HepG2 (cell line): ENCODE results near the gene HNRNPM. TPM values are rescaled to one million over a fixed set of nuclear protein-coding genes. Genes with fewer than 3 reads are reported as not detected.

Experiments
- ATAC-seq: fragments of 200-7000 bp; cut with Tn5 transposase; 3 replicates; pipeline ENCODE4 v1.9.1; 2020; ENCODE audit warnings: mild to moderate bottlenecking, moderate library complexity
- BruUV-seq: library from RNA; stranded (reverse); fragments of 400-500 nt; replicated peaks from 2 replicates; lab custom pipeline; 2021; lab: Mats Ljungman, UMichigan
- CTCF ChIA-PET: fragments of 300-600 bp; formaldehyde crosslinking; extraction: SDS; loops from one replicate; lab custom pipeline; 2021; ENCODE audit warnings: low total read pairs, inconsistent platforms, low intra/inter-chr PET ratio; lab: Yijun Ruan, JAX
- POLR2A ChIA-PET: fragments of 350-600 bp; sonication (Branson Sonifier 250); formaldehyde crosslinking; loops from one replicate; lab custom pipeline; 2020; ENCODE audit warnings: antibody characterized with exemption, inconsistent platforms; lab: Yijun Ruan, JAX
- DNase-seq: peaks from one replicate; pipeline ENCODE4 v3.0.0-alpha.2; 2015; ENCODE audit warnings: low spot score
- FAIRE-seq: peaks from 3 replicates; lab custom pipeline; 2011; peaks lifted over from hg19 to GRCh38; lab: Jason Lieb, UNC
- H2AFZ ChIP-seq: one replicate; pipeline ENCODE4 v1.6.1; 2011; ENCODE audit warnings: low read length, inconsistent platforms
- H3K27ac ChIP-seq: fragments of 300-600 bp; 3 replicates; pipeline ENCODE4 v1.8.0; 2011; ENCODE audit warnings: mixed run types, mild to moderate bottlenecking, mixed read lengths, low read length, inconsistent platforms; ENCODE audit not compliant: insufficient read depth; ENCODE audit errors: extremely low read length
- H3K27me3 ChIP-seq, 2 experiments: fragments of 200-600 bp in 1 of 2; 2 replicates in 1 of 2; 3 replicates in 1 of 2; pipeline versions ENCODE4 v1.6.0 to v1.8.0; 2011; ENCODE audit warnings: low read length in 2 of 2, mild to moderate bottlenecking in 2 of 2, moderate library complexity in 2 of 2, inconsistent platforms in 1 of 2; ENCODE audit not compliant: insufficient read depth in 2 of 2, control insufficient read depth in 1 of 2
- H3K36me3 ChIP-seq, 2 experiments: fragments of 200-600 bp in 1 of 2; replicated peaks in 1 of 2; 2 replicates in 1 of 2; 3 replicates in 1 of 2; pipeline versions ENCODE4 v1.5.1 to v1.8.0; 2011; ENCODE audit warnings: low read length in 2 of 2, inconsistent platforms in 1 of 2; ENCODE audit not compliant: insufficient read depth in 2 of 2, control insufficient read depth in 1 of 2
- H3K4me1 ChIP-seq: 2 replicates; pipeline ENCODE4 v1.5.1; 2012; ENCODE audit warnings: low read length, inconsistent platforms; ENCODE audit not compliant: insufficient read depth
- H3K4me2 ChIP-seq: 2 replicates; pipeline ENCODE4 v1.6.0; 2011; ENCODE audit warnings: low read depth, low read length, inconsistent platforms
- H3K4me3 ChIP-seq, 3 experiments: fragments of 200-600 bp in 1 of 3; sonication (generic), shearing (Covaris generic) in 1 of 3; replicated peaks in 1 of 3; 2 replicates each; pipeline ENCODE4 v1.5.1; 2011 to 2016; ENCODE audit warnings: low read length in 3 of 3, inconsistent platforms in 2 of 3, low read depth in 2 of 3, mild to moderate bottlenecking in 2 of 3, control low read depth in 1 of 3, mixed read lengths in 1 of 3; ENCODE audit not compliant: insufficient read depth in 1 of 3
- H3K79me2 ChIP-seq: one replicate; pipeline ENCODE4 v1.6.1; 2011; ENCODE audit warnings: low read length, inconsistent platforms; ENCODE audit not compliant: insufficient read depth
- H3K9ac ChIP-seq: 2 replicates; pipeline ENCODE4 v1.6.0; 2011; ENCODE audit warnings: mild to moderate bottlenecking, low read depth, low read length, inconsistent platforms; ENCODE audit not compliant: insufficient read depth
- H3K9me3 ChIP-seq: 2 replicates; pipeline ENCODE4 v1.5.1; 2012; ENCODE audit warnings: mild to moderate bottlenecking, low read length
- H4K20me1 ChIP-seq: 2 replicates; pipeline ENCODE4 v1.6.0; 2011; ENCODE audit warnings: inconsistent platforms, mild to moderate bottlenecking, low read length, moderate library complexity; ENCODE audit not compliant: insufficient read depth
- CREB3 ChIP-seq: sonication (generic); formaldehyde crosslinking; IDR thresholded peaks from 2 replicates; pipeline ENCODE4 v1.5.0; 2020; ENCODE audit warnings: missing genetic modification reagents
- EHMT2 ChIP-seq: fragments of 200-600 bp; sonication (generic); IDR thresholded peaks from 2 replicates; pipeline ENCODE4 v1.7.0; 2017; ENCODE audit warnings: antibody characterized with exemption, low read depth, low read length, borderline replicate concordance
- HNF4G ChIP-seq, 2 experiments: sonication (generic) in 1 of 2; formaldehyde crosslinking in 1 of 2; IDR thresholded peaks; 2 replicates each; pipeline versions ENCODE4 v1.4.0 to v1.6.1; 2011 to 2020; ENCODE audit warnings: borderline replicate concordance in 2 of 2, low read depth in 2 of 2, mild to moderate bottlenecking in 2 of 2, low read length in 1 of 2, missing genetic modification reagents in 1 of 2, moderate library complexity in 1 of 2
- KLF9 ChIP-seq: IDR thresholded peaks from 2 replicates; pipeline ENCODE4 v1.6.1; 2016; ENCODE audit warnings: low read depth
- PRMT3 ChIP-seq: sonication (generic); formaldehyde crosslinking; IDR thresholded peaks from 2 replicates; pipeline ENCODE4 v1.8.1; 2022; ENCODE audit warnings: low read depth, mild to moderate bottlenecking, moderate library complexity, missing genetic modification reagents, borderline replicate concordance
- RFX5 ChIP-seq: IDR thresholded peaks from 2 replicates; pipeline ENCODE4 v1.6.1; 2011; ENCODE audit warnings: low read depth, low read length, improper control_type of control experiment
- ZNF326 ChIP-seq: sonication (generic); formaldehyde crosslinking; IDR thresholded peaks from 2 replicates; pipeline ENCODE4 v1.4.0; 2020; ENCODE audit warnings: missing genetic modification reagents, borderline replicate concordance
- ZNF737 ChIP-seq: sonication (generic); formaldehyde crosslinking; IDR thresholded peaks from 2 replicates; pipeline ENCODE4 v1.5.0; 2020; ENCODE audit warnings: missing genetic modification reagents, mild to moderate bottlenecking, borderline replicate concordance
- ZSCAN29 ChIP-seq: sonication (generic); formaldehyde crosslinking; conservative IDR thresholded peaks from 2 replicates; pipeline ENCODE4 v1.4.0; 2020; ENCODE audit warnings: mild to moderate bottlenecking, missing genetic modification reagents
- WGBS: methylation state at CpG from one replicate; pipeline ENCODE4 v1.1.6; 2017; ENCODE audit warnings: low lambda C conversion rate; 5-methylcytosine and 5-hydroxymethylcytosine counted together
- in situ Hi-C: cut with HindIII; loops from 2 replicates; pipeline ENCODE4 v1.10.0; 2017; ENCODE audit warnings: low pct_unique_long_range_greater_than_20kb; ENCODE audit not compliant: extremely low pct_ligation_motif_present
- intact Hi-C: fragments of 100-400 bp; cut with micrococcal nuclease; formaldehyde crosslinking; loops from one replicate; pipeline ENCODE4 v1.10.0; 2022; ENCODE audit not compliant: unreplicated experiment
- polyA plus RNA-seq, 8 experiments: library from polyadenylated mRNA; depleted of rRNA in 3 of 8; stranded (reverse) in 7 of 8; unstranded in 1 of 8; fragments of >200 nt; fragmentation: Illumina TruSeq in 4 of 8; extraction: Trizol in 4 of 8; gene quantifications; 2 replicates each; pipeline versions ENCODE4 v1.2.1 to v1.2.3, GENCODE V29; 2011 to 2016; ENCODE audit warnings: low read depth in 4 of 8, missing spikeins in 1 of 8, mixed read lengths in 1 of 8; ENCODE audit not compliant: insufficient read depth in 1 of 8
- total RNA-seq, 5 experiments: library from RNA; depleted of rRNA; stranded (reverse); fragments of >200 nt; fragmentation: Illumina TruSeq; extraction: Trizol; gene quantifications; 2 replicates each; pipeline ENCODE4 v1.2.3, GENCODE V29; 2016; ENCODE audit warnings: low read depth in 1 of 5
- TF ChIP-seq, protein P1 (sequence below): sonication (generic); formaldehyde crosslinking; IDR thresholded peaks from 2 replicates; pipeline ENCODE4 v1.9.0; 2021; ENCODE audit warnings: missing genetic modification reagents, mild to moderate bottlenecking, borderline replicate concordance
- TF ChIP-seq, protein P2 (sequence below): sonication (generic); formaldehyde crosslinking; IDR thresholded peaks from 2 replicates; pipeline ENCODE4 v1.5.1; 2020; ENCODE audit warnings: mild to moderate bottlenecking, missing genetic modification reagents

The HNRNPM gene
- total and polyA plus RNA-seq, 2 of the 13 experiments (the other 11 are each of a cell fraction or from before 2014, with no cell fraction given) = 56.7 to 102 TPM

GRCh38 chr19:8454218-8454617, 9.4 kb downstream of the HNRNPM start:
- TF ChIP-seq EHMT2 = no peak
- TF ChIP-seq RFX5 = no peak
- TF ChIP-seq HNF4G (IDR thresholded peaks at IDR 0.05; ENCODE audit: borderline replicate concordance, low read depth, low read length) = no peak
- TF ChIP-seq HNF4G (CRISPR knock-in tag; IDR thresholded peaks at IDR 0.05; ENCODE audit: borderline replicate concordance, low read depth) = no peak
- no peak for TF ChIP-seq PRMT3
- TF ChIP-seq, protein P1, sequence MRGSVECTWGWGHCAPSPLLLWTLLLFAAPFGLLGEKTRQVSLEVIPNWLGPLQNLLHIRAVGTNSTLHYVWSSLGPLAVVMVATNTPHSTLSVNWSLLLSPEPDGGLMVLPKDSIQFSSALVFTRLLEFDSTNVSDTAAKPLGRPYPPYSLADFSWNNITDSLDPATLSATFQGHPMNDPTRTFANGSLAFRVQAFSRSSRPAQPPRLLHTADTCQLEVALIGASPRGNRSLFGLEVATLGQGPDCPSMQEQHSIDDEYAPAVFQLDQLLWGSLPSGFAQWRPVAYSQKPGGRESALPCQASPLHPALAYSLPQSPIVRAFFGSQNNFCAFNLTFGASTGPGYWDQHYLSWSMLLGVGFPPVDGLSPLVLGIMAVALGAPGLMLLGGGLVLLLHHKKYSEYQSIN = no peak
- no peak overlapping the region for H3K27ac ChIP-seq
- H2AFZ ChIP-seq = no peak overlapping the region
- no peak for FAIRE-seq
- peaks cover 95% of the 10 kb centered on the region for H4K20me1 ChIP-seq
- DNase-seq = no peak
- no TSS peak for BruUV-seq
- no peaks in the 10 kb centered on the region for H3K9me3 ChIP-seq
- peaks cover 75% of the 10 kb centered on the region for H3K4me1 ChIP-seq
- WGBS = 97% methylated on average over 1 of the region's 1 CpG
- peaks cover 96% of the 10 kb centered on the region for H3K79me2 ChIP-seq
- intact Hi-C loops (no loop called here), in situ Hi-C loops (loop anchor here (5.0 kb wide), 1 partner anchor 42 kb away; the partner anchor contains the start of gene MARCHF2)
- H3K4me3 ChIP-seq = no peak overlapping the region
- no peak for ATAC-seq
- no peak overlapping the region for H3K4me2 ChIP-seq
- ChIA-PET CTCF (no interaction called here), POLR2A (interaction anchor here (0.6 kb wide), 1 partner anchor 22 kb away, joined by 3 read pairs; no protein-coding TSS in a partner anchor)
- H3K36me3 ChIP-seq = peaks cover 20 to 60% of the 10 kb centered on the region in 2 experiments
- no peaks in the 10 kb centered on the region for H3K27me3 ChIP-seq
- H3K9ac ChIP-seq = no peak overlapping the region

DNA sequence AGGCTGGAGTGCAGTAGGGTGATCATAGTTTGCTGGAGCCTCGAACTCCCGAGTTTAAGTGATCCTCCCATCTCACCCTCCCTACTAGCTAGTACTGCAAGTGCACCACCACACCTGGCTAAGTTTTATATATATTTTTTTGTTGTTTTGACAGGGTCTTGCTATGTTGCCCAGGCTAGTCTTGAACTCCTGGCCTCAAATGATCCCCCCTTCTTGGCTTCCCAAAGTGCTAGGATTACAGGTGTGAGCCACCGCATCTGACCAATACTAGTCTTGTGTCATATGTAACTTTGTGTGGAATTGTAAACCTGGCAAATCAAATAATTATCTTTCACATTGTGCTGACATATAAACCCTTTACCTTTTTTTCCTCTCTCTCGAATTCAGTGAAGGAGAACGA, 10.2 kb downstream of the HNRNPM start:
- H3K4me1 ChIP-seq = peaks cover 75% of the 10 kb centered on the region
- no peak for TF ChIP-seq ZNF326 (CRISPR knock-in tag)
- no peak for TF ChIP-seq CREB3 (CRISPR knock-in tag)
- no peak for TF ChIP-seq ZNF737 (CRISPR knock-in tag)
- TF ChIP-seq KLF9 (CRISPR knock-in tag) = no peak
- TF ChIP-seq, protein P2, sequence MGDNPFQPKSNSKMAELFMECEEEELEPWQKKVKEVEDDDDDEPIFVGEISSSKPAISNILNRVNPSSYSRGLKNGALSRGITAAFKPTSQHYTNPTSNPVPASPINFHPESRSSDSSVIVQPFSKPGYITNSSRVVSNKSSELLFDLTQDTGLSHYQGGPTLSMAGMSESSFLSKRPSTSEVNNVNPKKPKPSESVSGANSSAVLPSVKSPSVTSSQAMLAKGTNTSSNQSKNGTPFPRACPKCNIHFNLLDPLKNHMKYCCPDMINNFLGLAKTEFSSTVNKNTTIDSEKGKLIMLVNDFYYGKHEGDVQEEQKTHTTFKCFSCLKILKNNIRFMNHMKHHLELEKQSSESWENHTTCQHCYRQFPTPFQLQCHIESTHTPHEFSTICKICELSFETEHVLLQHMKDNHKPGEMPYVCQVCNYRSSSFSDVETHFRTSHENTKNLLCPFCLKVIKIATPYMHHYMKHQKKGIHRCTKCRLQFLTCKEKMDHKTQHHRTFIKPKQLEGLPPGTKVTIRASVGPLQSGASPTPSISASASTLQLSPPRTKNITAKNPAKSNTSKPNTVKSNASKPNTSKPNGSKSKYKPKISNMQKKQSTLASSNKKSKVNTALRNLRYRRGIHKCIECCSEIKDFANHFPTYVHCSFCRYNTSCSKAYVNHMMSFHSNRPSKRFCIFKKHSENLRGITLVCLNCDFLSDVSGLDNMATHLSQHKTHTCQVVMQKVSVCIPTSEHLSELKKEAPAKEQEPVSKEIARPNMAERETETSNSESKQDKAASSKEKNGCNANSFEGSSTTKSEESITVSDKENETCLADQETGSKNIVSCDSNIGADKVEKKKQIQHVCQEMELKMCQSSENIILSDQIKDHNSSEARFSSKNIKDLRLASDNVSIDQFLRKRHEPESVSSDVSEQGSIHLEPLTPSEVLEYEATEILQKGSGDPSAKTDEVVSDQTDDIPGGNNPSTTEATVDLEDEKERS = no peak
- TF ChIP-seq ZSCAN29 (CRISPR knock-in tag) = no peak

More for the DNA sequence above, 10.2 kb downstream of the HNRNPM start:
- Histone ChIP-seq H2AFZ (no peak overlapping the region), H3K9ac (no peak overlapping the region), H3K79me2 (peaks cover 98% of the 10 kb centered on the region), H3K36me3 (peaks cover 19 to 64% of the 10 kb centered on the region in 2 experiments), H3K4me2 (no peak overlapping the region), H3K4me3 (no peak overlapping the region), H3K9me3 (no peaks in the 10 kb centered on the region), H4K20me1 (peaks cover 96% of the 10 kb centered on the region), H3K27me3 (no peaks in the 10 kb centered on the region), H3K27ac (no peak overlapping the region)
- BruUV-seq = no TSS peak
- 92% methylated on average over 5 of the region's 5 CpGs for WGBS
- ChIA-PET POLR2A (interaction anchor here (0.6 kb wide), 1 partner anchor 22 kb away, joined by 3 read pairs; no protein-coding TSS in a partner anchor), CTCF (no interaction called here)
- ATAC-seq = no peak
- no peak for DNase-seq
- no peak for FAIRE-seq
- intact Hi-C loops (no loop called here), in situ Hi-C loops (no loop called here)
